Adrenal gland (tissue), 12 donors: ENCODE results near the gene MGST2. TPM values are rescaled to one million over a fixed set of nuclear protein-coding genes. Genes with fewer than 3 reads are reported as not detected.

Experiments
- DNase-seq, 7 donors: peaks; one replicate each; pipeline ENCODE4 v3.0.0-alpha.2; 2019 to 2020
- H3K27ac ChIP-seq, 5 donors: fragments of 200-600 bp; sonication (generic) in 4 of 5; 1 replicate in 3 of 5; 2 replicates in 2 of 5; pipeline versions ENCODE4 v1.5.1 to v1.8.0; 2016 to 2020; ENCODE audit warnings: mild to moderate bottlenecking in 1 of 5
- H3K27me3 ChIP-seq: fragments of 200-600 bp; 2 replicates; pipeline ENCODE4 v1.8.0; 2021
- H3K36me3 ChIP-seq, 2 donors: fragments of 200-600 bp; replicated peaks in 1 of 2; 1 replicate in 1 of 2; 2 replicates in 1 of 2; pipeline versions ENCODE4 v1.5.1 to v1.8.0; 2018 to 2022
- H3K4me1 ChIP-seq, 2 donors: fragments of 200-600 bp; replicated peaks in 1 of 2; 1 replicate in 1 of 2; 2 replicates in 1 of 2; pipeline versions ENCODE4 v1.5.1 to v1.8.0; 2018 to 2021
- H3K4me3 ChIP-seq, 4 donors: fragments of 200-600 bp; sonication (generic) in 3 of 4; one replicate each; pipeline ENCODE4 v1.5.1; 2016 to 2018
- H3K9me3 ChIP-seq, 3 donors: fragments of 200-600 bp; sonication (generic) in 1 of 3; replicated peaks in 1 of 3; 1 replicate in 2 of 3; 2 replicates in 1 of 3; pipeline versions ENCODE4 v1.5.1 to v1.8.0; 2016 to 2021
- POLR2A ChIP-seq, 2 donors: fragments of 450-650 bp; IDR thresholded peaks; one replicate each; pipeline ENCODE4 v1.6.1; 2017; ENCODE audit warnings: antibody characterized with exemption in 2 of 2, mild to moderate bottlenecking in 2 of 2, moderate library complexity in 1 of 2
- WGBS, 4 donors: extraction: QIAGEN DNeasy Blood & Tissue Kit in 2 of 4; methylation state at CpG; one replicate each; pipeline versions ENCODE4 v1.1.5 to v1.1.7; 2013 to 2017; 5-methylcytosine and 5-hydroxymethylcytosine counted together
- intact Hi-C, 2 donors: fragments of 100-400 bp; cut with DNase I; formaldehyde crosslinking; loops; one replicate each; pipeline versions ENCODE4 v1.14.1 to v1.15.0; 2022 to 2023
- polyA plus RNA-seq, 3 donors: library from polyadenylated mRNA; stranded (reverse); fragments of 200-250 nt in 2 of 3; fragments of 350-450 nt in 1 of 3; fragmentation: Illumina TruSeq in 1 of 3; extraction: RNeasy Lipid Tissue Mini Kit (QIAGEN cat#74804) in 1 of 3; gene quantifications; one replicate each; pipeline ENCODE4 v1.2.3, GENCODE V29; 2013 to 2014
- total RNA-seq, 9 donors: library from RNA; depleted of rRNA in 4 of 9; stranded (reverse); fragments of >200 nt in 4 of 9; fragments of 120-200 nt in 1 of 9; fragmentation: NEBNext Ultra II Directional in 1 of 9; extraction: Animal tissue kit (Norgen Biotek cat#: 25700) in 1 of 9; gene quantifications; one replicate each; pipeline versions ENCODE4 v1.1.0 to v1.2.4, GENCODE V29; 2013 to 2023
- TF ChIP-seq, protein P1 (sequence below), 6 experiments: fragments of 450-650 bp in 4 of 6; fragments of 200-600 bp in 2 of 6; sonication (generic) in 1 of 6; IDR thresholded peaks; 1 replicate in 5 of 6; 2 replicates in 1 of 6; pipeline versions ENCODE4 v1.5.1 to v1.8.0; 2016 to 2021; ENCODE audit warnings: antibody characterized with exemption in 6 of 6, mild to moderate bottlenecking in 2 of 6, moderate library complexity in 1 of 6
- donor health status: healthy with polysubstance abuse.
- donor health status: Bipolar disorder and iron deficiency.
- donor health status: DM: yes; HTN: yes; CAD: no.
- donor health status: DM: no; HTN: no; CAD: no.
- donor health status: DM: no; HTN: no; CAD: no.
- donor health status: DM: yes; HTN: yes; CAD: no.

The MGST2 gene
- total and polyA plus RNA-seq, 12 donors = 95.5 to 271 (median 134) TPM

DNA sequence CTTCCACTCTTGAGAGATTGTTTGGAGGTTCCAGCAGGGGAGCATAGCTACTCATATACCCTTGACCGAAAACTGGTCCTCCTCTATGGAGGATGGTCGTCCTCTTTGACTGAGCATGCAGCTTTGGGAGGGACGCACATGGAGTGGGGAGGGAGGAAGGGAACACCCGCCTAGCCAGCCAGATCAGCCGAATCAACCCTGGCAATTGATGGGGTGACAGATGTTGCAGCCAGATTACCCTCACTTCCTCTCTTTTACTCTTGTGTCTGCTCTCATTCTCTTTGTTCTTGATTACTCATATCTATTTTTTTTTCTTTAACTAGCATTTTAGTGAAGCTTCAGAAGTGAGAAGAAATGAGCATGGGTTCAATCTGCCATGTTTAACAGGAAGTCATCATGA is 19.6 kb downstream of the MGST2 start:
- 82 to 92% (median 88%) methylated on average over 5 of the region's 5 CpGs for WGBS, 4 donors
- TF ChIP-seq, protein P1, sequence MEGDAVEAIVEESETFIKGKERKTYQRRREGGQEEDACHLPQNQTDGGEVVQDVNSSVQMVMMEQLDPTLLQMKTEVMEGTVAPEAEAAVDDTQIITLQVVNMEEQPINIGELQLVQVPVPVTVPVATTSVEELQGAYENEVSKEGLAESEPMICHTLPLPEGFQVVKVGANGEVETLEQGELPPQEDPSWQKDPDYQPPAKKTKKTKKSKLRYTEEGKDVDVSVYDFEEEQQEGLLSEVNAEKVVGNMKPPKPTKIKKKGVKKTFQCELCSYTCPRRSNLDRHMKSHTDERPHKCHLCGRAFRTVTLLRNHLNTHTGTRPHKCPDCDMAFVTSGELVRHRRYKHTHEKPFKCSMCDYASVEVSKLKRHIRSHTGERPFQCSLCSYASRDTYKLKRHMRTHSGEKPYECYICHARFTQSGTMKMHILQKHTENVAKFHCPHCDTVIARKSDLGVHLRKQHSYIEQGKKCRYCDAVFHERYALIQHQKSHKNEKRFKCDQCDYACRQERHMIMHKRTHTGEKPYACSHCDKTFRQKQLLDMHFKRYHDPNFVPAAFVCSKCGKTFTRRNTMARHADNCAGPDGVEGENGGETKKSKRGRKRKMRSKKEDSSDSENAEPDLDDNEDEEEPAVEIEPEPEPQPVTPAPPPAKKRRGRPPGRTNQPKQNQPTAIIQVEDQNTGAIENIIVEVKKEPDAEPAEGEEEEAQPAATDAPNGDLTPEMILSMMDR (IDR thresholded peaks at IDR 0.05) = no peak
- no peak for TF ChIP-seq POLR2A (IDR thresholded peaks at IDR 0.05)
- H3K27me3 ChIP-seq = no peaks in the 10 kb centered on the region
- H3K9me3 ChIP-seq = no peaks in the 10 kb centered on the region
- no peak overlapping the region for H3K4me3 ChIP-seq
- no peaks in the 10 kb centered on the region for H3K36me3 ChIP-seq
- DNase-seq = no peak
- peaks cover 19 to 43% of the 10 kb centered on the region in 2 donors for H3K4me1 ChIP-seq
- intact Hi-C loops = no loop called here
- H3K27ac ChIP-seq = no peak overlapping the region

DNA sequence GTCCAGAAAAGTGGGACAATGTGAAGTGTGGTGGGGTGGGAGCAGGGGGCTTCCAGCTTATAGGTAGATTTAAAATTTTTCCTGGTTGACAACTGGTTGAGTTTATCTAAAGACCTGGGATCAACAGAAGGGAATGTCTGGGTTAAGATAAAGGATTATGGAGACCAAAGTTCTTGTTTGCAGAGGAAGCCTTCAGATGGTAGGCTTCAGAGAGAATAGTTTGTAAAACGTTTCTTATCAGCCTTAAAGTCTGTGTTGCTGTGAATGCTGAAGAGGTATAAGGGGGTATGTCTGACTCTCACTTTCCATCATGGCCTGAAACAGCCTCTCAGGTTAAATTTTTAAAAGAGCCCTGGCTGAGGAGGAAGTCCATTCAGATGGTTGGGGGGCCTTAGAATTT is 20.5 kb downstream of the MGST2 start:
- no peaks in the 10 kb centered on the region for H3K36me3 ChIP-seq
- H3K4me1 ChIP-seq = peaks cover 19 to 34% of the 10 kb centered on the region in 2 donors
- intact Hi-C loops = no loop called here
- H3K27ac ChIP-seq = no peak overlapping the region
- TF ChIP-seq POLR2A (IDR thresholded peaks at IDR 0.05) = no peak
- TF ChIP-seq, protein P1 (IDR thresholded peaks at IDR 0.05) = no peak
- no peak for DNase-seq
- H3K9me3 ChIP-seq = no peaks in the 10 kb centered on the region
- H3K27me3 ChIP-seq = no peaks in the 10 kb centered on the region
- H3K4me3 ChIP-seq = no peak overlapping the region
- 47 to 80% (median 63%) methylated on average over 1 of the region's 1 CpG for WGBS, 4 donors

DNA sequence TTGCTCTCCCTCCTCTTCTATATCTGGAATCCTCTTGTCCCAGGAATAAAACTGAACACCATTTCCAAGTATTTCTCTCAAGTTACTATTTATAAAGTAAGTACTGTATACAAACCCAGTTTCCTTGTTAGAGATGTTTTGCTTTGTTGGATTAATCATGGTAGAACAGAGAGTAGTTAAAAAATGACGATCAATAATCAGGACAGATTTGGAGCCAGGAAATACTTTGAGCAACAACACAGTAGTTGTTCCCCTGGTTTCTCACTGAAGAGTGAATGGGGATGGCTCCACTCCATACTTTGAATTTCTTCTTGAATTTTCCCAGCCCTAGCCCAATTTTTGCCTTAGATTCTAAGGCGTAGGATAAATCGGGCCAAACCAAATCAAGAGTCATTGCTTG is 21.4 kb downstream of the MGST2 start:
- Histone ChIP-seq H3K36me3 (no peaks in the 10 kb centered on the region), H3K4me3 (no peak overlapping the region), H3K9me3 (no peaks in the 10 kb centered on the region), H3K27me3 (no peaks in the 10 kb centered on the region), H3K4me1 (peaks cover 21 to 36% of the 10 kb centered on the region in 2 donors), H3K27ac (peak overlapping the region in 1 of 5 donors; percentile 5)
- no peak for DNase-seq
- WGBS, 4 donors = 76 to 85% (median 83%) methylated on average over 3 of the region's 3 CpGs
- TF ChIP-seq POLR2A (IDR thresholded peaks at IDR 0.05) = no peak
- TF ChIP-seq, protein P1 (IDR thresholded peaks at IDR 0.05) = no peak
- intact Hi-C loops = no loop called here

DNA sequence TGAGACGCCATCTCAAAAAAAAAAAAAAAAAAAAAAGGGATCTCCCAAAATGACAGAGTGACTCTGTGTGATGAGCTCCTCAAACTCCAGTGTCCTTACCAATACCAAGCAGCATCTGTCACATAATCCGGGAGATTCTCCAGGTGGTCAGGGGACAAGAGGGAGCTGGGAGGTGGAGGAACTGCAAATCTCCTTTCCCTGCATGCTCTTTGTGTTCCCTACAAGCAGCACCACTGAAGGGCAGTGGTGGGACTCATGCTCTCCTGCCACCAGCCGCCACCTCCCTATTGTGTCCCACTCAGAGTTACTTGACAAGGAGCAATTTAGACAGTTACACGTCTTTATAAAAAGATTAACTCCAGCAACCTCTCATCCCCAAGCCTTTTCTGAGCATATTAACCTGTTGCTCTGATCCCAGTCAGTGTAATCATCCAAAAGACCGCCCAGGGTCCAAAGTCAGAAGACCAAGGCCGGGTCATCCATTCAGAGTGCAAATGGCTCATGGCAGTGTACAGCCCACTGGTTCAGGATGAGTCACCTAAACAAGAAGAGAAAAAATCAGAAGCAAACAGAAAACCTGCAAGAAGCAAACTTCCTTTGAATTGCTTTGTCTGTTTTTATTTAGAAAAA is 23.6 kb downstream of the MGST2 start:
- TF ChIP-seq POLR2A (IDR thresholded peaks at IDR 0.05) = no peak
- TF ChIP-seq, protein P1 (IDR thresholded peaks at IDR 0.05) = no peak
- Histone ChIP-seq H3K27me3 (no peaks in the 10 kb centered on the region), H3K4me1 (peaks cover 24 to 31% of the 10 kb centered on the region in 2 donors), H3K9me3 (no peaks in the 10 kb centered on the region), H3K27ac (peak overlapping the region in 3 of 5 donors; percentile 27 to 61 (median 43)), H3K36me3 (no peaks in the 10 kb centered on the region), H3K4me3 (no peak overlapping the region)
- peak in 6 of 7 donors; percentile 51 to 69 (median 64) for DNase-seq
- intact Hi-C loops = no loop called here
- WGBS, 4 donors = 58 to 70% (median 64%) methylated on average over 5 to 6 of the region's 6 CpGs
